OCI-LY7 (cell line): ENCODE results near the gene STON2. TPM values are rescaled to one million over a fixed set of nuclear protein-coding genes. Genes with fewer than 3 reads are reported as not detected.

Experiments used
- BruUV-seq: library from RNA; stranded (reverse); fragments of 400-500 nt; replicated peaks from 2 replicates; lab custom pipeline; 2021; lab: Mats Ljungman, UMichigan
- CTCF ChIA-PET: fragments of 300-600 bp; sonication (Branson Sonifier 250); formaldehyde crosslinking; loops from one replicate; lab custom pipeline; 2022; ENCODE audit warnings: antibody characterized with exemption; ENCODE audit not compliant: unreplicated experiment; lab: Charles Lee
- POLR2A ChIA-PET: fragments of 300-600 bp; sonication (Branson Sonifier 250); formaldehyde crosslinking; loops from one replicate; lab custom pipeline; 2022; ENCODE audit warnings: antibody characterized with exemption; lab: Charles Lee
- DNase-seq: peaks from one replicate; pipeline ENCODE4 v3.0.0-alpha.2; 2015; ENCODE audit warnings: low spot score
- H2AFZ ChIP-seq: fragments of 200-600 bp; sonication (generic), shearing (Covaris generic); 2 replicates; pipeline ENCODE4 v1.6.1; 2014; ENCODE audit warnings: mild to moderate bottlenecking, antibody characterized with exemption, low read length, moderate library complexity
- H3K27ac ChIP-seq: fragments of 200-600 bp; sonication (generic); 2 replicates; pipeline ENCODE4 v1.5.1; 2014; ENCODE audit warnings: mixed run types, low read depth, mild to moderate bottlenecking, moderate library complexity, low read length, inconsistent platforms; ENCODE audit not compliant: poor library complexity, severe bottlenecking
- H3K36me3 ChIP-seq: fragments of 200-600 bp; sonication (generic); 2 replicates; pipeline ENCODE4 v1.6.1; 2014; ENCODE audit warnings: mild to moderate bottlenecking, antibody characterized with exemption, low read length, moderate library complexity, mixed read lengths; ENCODE audit not compliant: insufficient read depth
- H3K4me1 ChIP-seq: fragments of 200-600 bp; sonication (generic); 2 replicates; pipeline ENCODE4 v1.5.1; 2014; ENCODE audit warnings: mild to moderate bottlenecking, low read length; ENCODE audit not compliant: insufficient read depth, poor library complexity, severe bottlenecking
- H3K4me2 ChIP-seq: fragments of 200-600 bp; sonication (generic); 2 replicates; pipeline ENCODE4 v1.6.1; 2014; ENCODE audit warnings: mild to moderate bottlenecking, low read length
- H3K4me3 ChIP-seq: fragments of 200-600 bp; sonication (generic); 2 replicates; pipeline ENCODE4 v1.5.1; 2014; ENCODE audit warnings: mild to moderate bottlenecking, low read depth, low read length; ENCODE audit not compliant: poor library complexity, severe bottlenecking
- H3K79me2 ChIP-seq: fragments of 200-600 bp; sonication (generic); 2 replicates; pipeline ENCODE4 v1.6.1; 2016; ENCODE audit warnings: low read depth, mild to moderate bottlenecking, low read length, moderate library complexity, mixed read lengths; ENCODE audit not compliant: insufficient read depth
- H3K9me2 ChIP-seq: fragments of 200-600 bp; sonication (generic); 2 replicates; pipeline ENCODE4 v1.6.1; 2016; ENCODE audit warnings: mild to moderate bottlenecking, low read length, mixed read lengths; ENCODE audit not compliant: insufficient read depth
- H3K9me3 ChIP-seq: fragments of 200-600 bp; sonication (generic); 2 replicates; pipeline ENCODE4 v1.6.1; 2014; ENCODE audit warnings: mild to moderate bottlenecking, mixed run types, low read length, mixed read lengths
- H4K20me1 ChIP-seq: fragments of 200-600 bp; sonication (generic); 2 replicates; pipeline ENCODE4 v1.6.1; 2014; ENCODE audit warnings: mild to moderate bottlenecking, antibody characterized with exemption, low read length, moderate library complexity, mixed read lengths; ENCODE audit not compliant: insufficient read depth
- EZH2phosphoT487 ChIP-seq: fragments of 200-600 bp; sonication (generic); IDR thresholded peaks from 2 replicates; pipeline ENCODE4 v1.6.1; 2018; ENCODE audit warnings: low read depth, borderline replicate concordance, mild to moderate bottlenecking, mixed run types, antibody characterized with exemption, low read length, moderate library complexity, mixed read lengths
- intact Hi-C: fragments of 100-400 bp; cut with micrococcal nuclease; formaldehyde crosslinking; loops from one replicate; pipeline ENCODE4 v1.10.0; 2022; ENCODE audit not compliant: unreplicated experiment
- total RNA-seq, 2 experiments: library from RNA; depleted of rRNA in 1 of 2; stranded (reverse); fragments of >200 nt in 1 of 2; shearing (Covaris generic) in 1 of 2; gene quantifications; 2 replicates each; pipeline ENCODE4 v1.2.3, GENCODE V29; 2014 to 2022
- TF ChIP-seq, protein P1 (sequence below): fragments of 200-600 bp; sonication (generic); conservative IDR thresholded peaks from 2 replicates; pipeline ENCODE4 v1.5.1; 2014; ENCODE audit warnings: mild to moderate bottlenecking, antibody characterized with exemption, low read length, moderate library complexity, mixed read lengths

STON2 gene
- total RNA-seq, 2 experiments from 2014 or later, result 0.25 TPM; not detected in 1

DNA sequence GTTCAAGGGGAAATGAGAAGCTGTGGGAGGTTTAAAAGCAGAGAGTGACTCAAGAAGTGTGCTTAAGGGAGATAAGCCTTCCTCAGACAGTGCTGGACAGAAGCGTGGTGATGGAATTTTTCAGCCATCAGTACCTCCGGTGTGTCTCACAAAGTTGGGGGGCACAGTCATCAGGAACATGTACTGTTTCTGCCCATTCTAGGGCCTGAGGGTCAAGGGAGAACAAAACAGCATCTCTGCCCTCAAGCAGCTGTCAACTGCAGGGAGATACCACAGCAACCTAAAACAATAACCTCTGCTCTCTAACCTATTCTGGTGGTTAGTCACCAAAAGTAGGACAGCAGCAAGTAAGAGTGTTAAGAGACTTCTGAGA, 2.0 kb upstream of the STON2 start:
- ChIA-PET POLR2A (no interaction called here), CTCF (no interaction called here)
- H3K4me1 ChIP-seq, result no peaks in the 10 kb centered on the region
- no peaks in the 10 kb centered on the region for H3K36me3 ChIP-seq
- no TSS peak for BruUV-seq
- H2AFZ ChIP-seq, result no peak overlapping the region
- TF ChIP-seq, protein P1, sequence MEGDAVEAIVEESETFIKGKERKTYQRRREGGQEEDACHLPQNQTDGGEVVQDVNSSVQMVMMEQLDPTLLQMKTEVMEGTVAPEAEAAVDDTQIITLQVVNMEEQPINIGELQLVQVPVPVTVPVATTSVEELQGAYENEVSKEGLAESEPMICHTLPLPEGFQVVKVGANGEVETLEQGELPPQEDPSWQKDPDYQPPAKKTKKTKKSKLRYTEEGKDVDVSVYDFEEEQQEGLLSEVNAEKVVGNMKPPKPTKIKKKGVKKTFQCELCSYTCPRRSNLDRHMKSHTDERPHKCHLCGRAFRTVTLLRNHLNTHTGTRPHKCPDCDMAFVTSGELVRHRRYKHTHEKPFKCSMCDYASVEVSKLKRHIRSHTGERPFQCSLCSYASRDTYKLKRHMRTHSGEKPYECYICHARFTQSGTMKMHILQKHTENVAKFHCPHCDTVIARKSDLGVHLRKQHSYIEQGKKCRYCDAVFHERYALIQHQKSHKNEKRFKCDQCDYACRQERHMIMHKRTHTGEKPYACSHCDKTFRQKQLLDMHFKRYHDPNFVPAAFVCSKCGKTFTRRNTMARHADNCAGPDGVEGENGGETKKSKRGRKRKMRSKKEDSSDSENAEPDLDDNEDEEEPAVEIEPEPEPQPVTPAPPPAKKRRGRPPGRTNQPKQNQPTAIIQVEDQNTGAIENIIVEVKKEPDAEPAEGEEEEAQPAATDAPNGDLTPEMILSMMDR, result no peak
- no peak for TF ChIP-seq EZH2phosphoT487
- H3K4me3 ChIP-seq, result no peak overlapping the region
- H3K27ac ChIP-seq, result no peak overlapping the region
- H3K9me2 ChIP-seq, result no peaks in the 10 kb centered on the region
- no peaks in the 10 kb centered on the region for H3K79me2 ChIP-seq
- intact Hi-C loops, result no loop called here
- no peak for DNase-seq
- H3K9me3 ChIP-seq, result no peaks in the 10 kb centered on the region
- H3K4me2 ChIP-seq, result no peak overlapping the region
- no peaks in the 10 kb centered on the region for H4K20me1 ChIP-seq

DNA sequence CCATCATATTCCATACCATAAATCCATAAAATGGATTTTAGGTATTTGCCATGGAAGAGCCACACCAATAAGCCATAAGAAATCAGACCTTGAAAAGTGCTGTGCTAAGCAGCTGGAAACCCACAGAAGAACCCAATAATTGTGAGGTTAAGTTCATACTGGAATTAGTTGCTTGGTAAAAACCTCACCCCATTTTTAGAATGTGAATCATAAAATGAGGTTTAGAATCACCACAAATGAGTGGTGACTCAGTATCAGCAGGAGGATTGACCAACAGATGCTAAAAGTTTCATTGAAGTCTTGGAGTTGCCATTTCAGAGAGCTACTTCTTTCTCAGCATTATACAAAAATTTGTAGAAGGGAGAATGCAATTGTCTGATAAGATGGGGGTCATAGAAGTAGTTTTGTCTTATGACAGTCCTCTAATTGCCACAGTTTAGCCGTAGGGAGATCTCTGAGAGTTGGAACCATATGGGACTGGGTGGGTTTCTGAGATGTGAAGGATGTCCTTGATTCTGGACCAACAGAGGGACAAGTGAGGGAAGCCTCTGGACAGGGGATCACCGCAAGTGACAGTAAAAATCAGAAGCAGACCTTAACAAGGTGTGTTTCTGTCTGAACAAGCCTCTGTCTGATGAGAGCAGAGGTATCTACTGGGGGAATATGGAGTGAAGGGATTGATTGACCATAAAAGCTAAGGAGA, 1.4 kb upstream of the STON2 start:
- POLR2A ChIA-PET, result no interaction called here

DNA sequence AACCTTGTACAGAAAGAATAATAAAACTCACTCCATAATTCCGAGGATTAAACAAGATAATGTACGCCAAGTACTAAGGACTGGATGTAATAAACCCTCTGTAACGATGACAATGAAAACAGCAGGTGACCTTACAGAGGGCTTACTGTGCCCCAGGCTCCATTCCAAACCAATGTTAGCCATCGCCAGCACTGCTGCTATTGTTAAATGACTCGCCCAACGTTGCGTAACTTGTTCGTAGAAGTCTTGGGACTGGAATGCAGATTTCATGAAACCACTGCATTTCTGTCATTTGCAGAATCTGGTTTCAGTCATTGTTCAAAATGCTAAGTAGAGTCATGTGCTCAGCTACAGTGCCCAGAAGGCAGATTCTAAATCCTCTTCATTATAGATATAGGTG, 728 bp upstream of the STON2 start:
- CTCF ChIA-PET, result no interaction called here
- H3K4me2 ChIP-seq, result no peak overlapping the region
- no peaks in the 10 kb centered on the region for H3K36me3 ChIP-seq
- TF ChIP-seq, protein P1, result no peak
- TF ChIP-seq EZH2phosphoT487, result no peak
- H3K9me3 ChIP-seq, result no peaks in the 10 kb centered on the region
- BruUV-seq, result no TSS peak
- no peak for DNase-seq
- POLR2A ChIA-PET, result no interaction called here
- intact Hi-C loops, result no loop called here
- H3K27ac ChIP-seq, result no peak overlapping the region
- H3K4me1 ChIP-seq, result no peaks in the 10 kb centered on the region
- no peaks in the 10 kb centered on the region for H3K9me2 ChIP-seq
- H3K79me2 ChIP-seq, result no peaks in the 10 kb centered on the region
- no peaks in the 10 kb centered on the region for H4K20me1 ChIP-seq
- no peak overlapping the region for H3K4me3 ChIP-seq
- H2AFZ ChIP-seq, result no peak overlapping the region

More for the DNA sequence above, 1.4 kb upstream of the STON2 start:
- H3K4me2 ChIP-seq, result no peak overlapping the region
- H3K9me2 ChIP-seq, result no peaks in the 10 kb centered on the region
- H3K27ac ChIP-seq, result no peak overlapping the region
- no peaks in the 10 kb centered on the region for H3K4me1 ChIP-seq
- CTCF ChIA-PET, result no interaction called here
- DNase-seq, result no peak
- H3K36me3 ChIP-seq, result no peaks in the 10 kb centered on the region
- no peak overlapping the region for H3K4me3 ChIP-seq
- no peak overlapping the region for H2AFZ ChIP-seq
- H4K20me1 ChIP-seq, result no peaks in the 10 kb centered on the region
- intact Hi-C loops, result no loop called here
- H3K79me2 ChIP-seq, result no peaks in the 10 kb centered on the region
- TF ChIP-seq, protein P1, result no peak
- no peak for TF ChIP-seq EZH2phosphoT487
- BruUV-seq, result no TSS peak
- no peaks in the 10 kb centered on the region for H3K9me3 ChIP-seq
